T-helper 2 cell treated with Interferon-gamma antibody and Interleukin-4, amounts not matched to agents 100 ng/mL and 5 ng/mL, for 36 hours (primary cell): ENCODE results near the gene ADGRB2. TPM values are rescaled to one million over a fixed set of nuclear protein-coding genes. Genes with fewer than 3 reads are reported as not detected.

Source experiments
- intact Hi-C: fragments of 100-400 bp; cut with micrococcal nuclease; formaldehyde crosslinking; loops from one replicate; pipeline ENCODE4 v1.15.1; 2023
- total RNA-seq: library from RNA; stranded (reverse); gene quantifications from 2 replicates; pipeline ENCODE4 v1.2.3, GENCODE V29; 2022

The ADGRB2 gene
- total RNA-seq, 1 donor from 2014 or later = 0.30 TPM

GRCh38 chr1:31795801-31796621 is 31.9 kb upstream of the ADGRB2 start:
- intact Hi-C loops = no loop called here

- intact Hi-C loops = no loop called here
Measured at GRCh38 chr1:31795096-31795675, 31.0 kb upstream of the ADGRB2 start.

DNA sequence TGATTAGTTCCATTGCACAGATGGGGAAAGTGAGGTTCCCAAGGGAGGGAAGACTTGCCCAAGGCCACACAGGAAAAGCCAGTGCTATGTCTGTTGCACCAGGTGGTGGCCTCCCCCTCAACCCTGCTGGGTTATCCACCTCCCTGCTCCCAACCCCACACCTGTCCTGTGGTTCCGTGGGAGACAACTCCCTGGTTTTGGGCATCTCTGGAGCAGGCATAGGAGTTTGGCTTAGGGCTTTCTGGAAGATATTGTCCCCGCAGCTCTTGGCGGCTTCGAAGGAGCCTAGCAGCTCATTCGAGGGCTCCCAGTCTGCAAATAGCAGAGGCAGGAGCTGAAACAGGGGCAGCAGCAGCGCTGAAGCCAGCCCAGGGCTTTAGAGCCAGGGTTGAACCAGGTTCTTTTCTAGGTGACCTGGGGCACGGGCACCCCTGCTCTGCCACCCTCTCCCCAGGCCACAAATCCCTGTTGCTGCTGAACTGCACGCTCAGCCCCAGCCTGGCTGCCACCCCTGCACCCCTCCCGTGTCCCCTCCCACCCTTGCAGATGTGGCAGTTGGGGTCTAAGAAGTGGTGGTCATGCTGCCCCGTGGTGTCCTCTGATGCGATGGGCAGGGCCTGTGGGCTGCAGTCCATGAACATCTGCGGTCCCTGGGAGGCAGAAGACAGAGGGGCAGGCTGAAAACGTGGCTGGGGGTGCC is 29.6 kb upstream of the ADGRB2 start:
- intact Hi-C loops = no loop called here

DNA sequence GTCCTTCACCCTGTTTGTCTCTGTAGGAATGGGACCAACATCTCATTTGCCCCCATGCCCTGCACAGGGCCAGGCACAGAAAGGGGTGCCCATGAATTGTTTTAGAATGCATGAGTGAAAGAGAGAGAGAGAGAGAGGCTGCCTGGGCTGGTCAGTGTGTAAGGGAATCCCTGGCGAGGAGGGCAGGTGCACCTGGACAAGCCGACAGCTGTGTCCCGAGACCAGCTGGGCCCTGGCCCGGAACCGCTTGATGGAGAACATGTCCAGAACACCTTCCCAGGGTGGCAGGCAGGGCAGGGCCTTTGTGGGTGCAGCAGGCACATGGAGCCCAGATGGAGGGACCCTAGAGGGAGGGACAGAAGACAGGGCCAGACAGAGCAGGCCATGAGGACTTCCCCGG is 28.9 kb upstream of the ADGRB2 start:
- intact Hi-C loops = no loop called here

- intact Hi-C loops = no loop called here
Measured at GRCh38 chr1:31792541-31792940, 28.4 kb upstream of the ADGRB2 start.

DNA sequence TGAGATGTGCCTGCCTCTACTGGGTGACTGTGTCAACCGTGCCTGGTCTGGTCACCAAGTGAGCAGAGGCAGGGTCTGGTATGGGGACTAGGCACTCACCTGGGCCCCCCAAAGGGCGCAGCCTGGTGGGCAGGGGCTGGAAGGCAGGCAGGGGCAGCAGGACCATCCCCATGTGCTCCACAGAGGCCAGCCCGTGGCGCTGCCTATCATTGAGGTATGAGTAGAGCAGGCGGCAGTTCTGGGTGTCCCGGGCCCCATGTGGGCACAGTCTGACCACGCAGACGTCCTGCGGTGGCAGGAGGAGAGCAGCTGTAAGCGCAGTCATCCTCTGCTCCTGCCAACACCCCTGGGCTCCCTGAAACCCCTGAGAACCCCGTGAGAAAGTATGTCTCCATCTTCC is 28.0 kb upstream of the ADGRB2 start:
- intact Hi-C loops = no loop called here

DNA sequence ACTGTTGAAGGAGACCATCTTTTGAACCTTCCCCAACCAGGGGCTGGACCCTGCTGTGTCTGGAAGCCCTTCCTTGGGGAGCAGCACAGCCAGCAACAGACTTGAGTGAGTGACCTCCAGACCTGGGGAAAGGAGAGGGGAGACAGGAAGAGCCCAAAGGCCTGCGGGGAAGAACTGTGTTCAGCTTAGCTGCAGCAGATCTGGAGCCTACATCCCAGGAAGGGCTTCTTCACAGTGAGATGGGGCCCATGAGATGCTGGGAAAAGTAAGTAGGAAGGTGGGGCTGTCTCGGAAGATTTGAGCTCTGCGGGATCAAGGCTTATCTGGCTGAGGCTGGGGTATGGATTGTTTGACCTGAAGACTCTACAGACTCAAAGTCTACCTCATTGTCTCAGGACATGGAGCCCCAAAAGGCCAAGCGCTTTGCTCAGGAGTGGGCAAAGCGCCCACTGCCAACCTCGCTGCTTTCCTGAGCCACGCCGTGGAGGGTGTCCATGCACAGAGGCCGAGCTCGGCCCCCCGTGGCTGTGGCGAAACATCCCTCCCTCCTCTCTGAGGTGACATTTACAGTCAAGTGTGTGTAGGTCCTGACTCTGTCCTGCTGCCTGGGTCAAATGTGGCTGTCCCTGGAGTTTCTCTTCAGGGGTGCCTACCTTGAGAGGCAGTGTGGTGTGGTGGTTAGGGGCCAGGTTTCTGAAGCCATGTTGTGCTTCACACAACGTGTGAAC is 27.2 kb upstream of the ADGRB2 start:
- intact Hi-C loops = no loop called here

- intact Hi-C loops = no loop called here
Measured at GRCh38 chr1:31790641-31791091, 26.5 kb upstream of the ADGRB2 start.

GRCh38 chr1:31790140-31790539 is 26.0 kb upstream of the ADGRB2 start:
- intact Hi-C loops = no loop called here

GRCh38 chr1:31789259-31790065 is 25.3 kb upstream of the ADGRB2 start:
- intact Hi-C loops = loop anchor here (5.0 kb wide), 2 partner anchors 147 to 227 kb away; partner anchors contain the start of gene PEF1

GRCh38 chr1:31788825-31789256 is 24.7 kb upstream of the ADGRB2 start:
- intact Hi-C loops = loop anchor here (1.0 to 5.0 kb wide), 4 partner anchors 26 to 227 kb away; partner anchors contain the start of gene PEF1

GRCh38 chr1:31788138-31788824 is 24.1 kb upstream of the ADGRB2 start:
- intact Hi-C loops = loop anchor here (1.0 to 5.0 kb wide), 4 partner anchors 25 to 226 kb away; partner anchors contain the start of gene PEF1

GRCh38 chr1:31787786-31788137 is 23.6 kb upstream of the ADGRB2 start:
- intact Hi-C loops = loop anchor here (1.0 to 5.0 kb wide), 4 partner anchors 24 to 225 kb away; partner anchors contain the start of gene PEF1

DNA sequence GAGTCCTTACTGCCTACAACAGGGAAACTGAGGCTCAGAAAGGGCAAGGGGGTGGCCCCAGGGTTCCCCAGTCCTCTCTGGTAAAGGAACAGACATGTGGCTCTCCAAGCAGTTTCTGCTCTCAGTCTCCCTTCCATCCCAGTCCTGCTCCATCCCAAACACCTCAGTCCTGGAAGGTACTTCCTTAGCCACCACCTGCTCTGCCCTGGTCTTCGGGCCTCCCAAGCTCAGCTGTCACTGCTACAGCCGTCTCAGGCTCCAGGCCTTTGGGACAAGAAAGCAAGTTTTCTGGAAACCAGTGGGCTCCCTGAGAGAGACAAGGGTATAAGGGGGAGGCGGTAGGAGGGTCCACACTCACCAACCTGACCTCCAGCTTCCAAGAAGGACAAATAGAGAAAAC is 23.1 kb upstream of the ADGRB2 start:
- intact Hi-C loops = loop anchor here (5.0 kb wide), 2 partner anchors 145 to 225 kb away; partner anchors contain the start of gene PEF1

DNA sequence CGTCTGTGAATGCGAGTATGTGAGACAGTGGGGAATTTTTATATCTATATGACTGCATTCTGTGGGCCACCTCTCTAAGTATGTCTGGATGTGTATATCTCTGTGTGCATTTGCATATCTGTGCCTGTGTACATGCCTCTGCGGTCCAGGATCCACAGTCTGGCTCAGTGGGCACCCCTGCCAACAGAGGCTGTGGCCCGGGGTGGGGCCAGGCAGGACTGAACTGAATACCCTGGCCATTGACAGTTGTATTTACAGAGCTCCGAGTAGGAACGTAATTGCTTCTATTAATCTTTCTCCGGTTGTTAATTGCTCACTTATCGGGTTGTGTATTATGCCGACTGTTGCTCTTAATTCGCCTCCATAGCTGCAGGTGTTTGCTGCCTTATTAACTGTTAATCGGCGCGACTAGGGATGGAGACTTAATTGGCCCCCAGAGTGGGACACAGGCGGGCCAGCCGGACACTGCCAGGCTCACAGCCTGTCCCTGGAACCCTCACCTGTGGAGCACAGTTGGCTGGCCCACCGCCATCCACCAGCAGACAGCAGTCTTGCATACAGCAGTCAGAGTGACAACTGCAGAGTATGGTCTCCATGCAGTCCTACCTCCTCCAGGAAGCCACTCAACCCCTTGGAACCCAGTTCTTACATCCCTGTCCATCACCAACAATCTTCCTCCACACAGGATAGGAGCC is 22.4 kb upstream of the ADGRB2 start:
- intact Hi-C loops = loop anchor here (5.0 kb wide), 2 partner anchors 144 to 224 kb away; partner anchors contain the start of gene PEF1

- intact Hi-C loops = loop anchor here (5.0 kb wide), 2 partner anchors 144 to 224 kb away; partner anchors contain the start of gene PEF1
Measured at GRCh38 chr1:31785947-31786290, 21.8 kb upstream of the ADGRB2 start.

GRCh38 chr1:31785020-31785946 is 21.1 kb upstream of the ADGRB2 start:
- intact Hi-C loops = loop anchor here (5.0 kb wide), 2 partner anchors 143 to 223 kb away; partner anchors contain the start of gene PEF1
